Islet precursor cell (in vitro differentiated cells): ENCODE results near the gene SORCS2.

Source experiments
- DNase-seq: peaks from one replicate; pipeline ENCODE4 v3.0.0-alpha.2; 2018

The SORCS2 gene

DNA sequence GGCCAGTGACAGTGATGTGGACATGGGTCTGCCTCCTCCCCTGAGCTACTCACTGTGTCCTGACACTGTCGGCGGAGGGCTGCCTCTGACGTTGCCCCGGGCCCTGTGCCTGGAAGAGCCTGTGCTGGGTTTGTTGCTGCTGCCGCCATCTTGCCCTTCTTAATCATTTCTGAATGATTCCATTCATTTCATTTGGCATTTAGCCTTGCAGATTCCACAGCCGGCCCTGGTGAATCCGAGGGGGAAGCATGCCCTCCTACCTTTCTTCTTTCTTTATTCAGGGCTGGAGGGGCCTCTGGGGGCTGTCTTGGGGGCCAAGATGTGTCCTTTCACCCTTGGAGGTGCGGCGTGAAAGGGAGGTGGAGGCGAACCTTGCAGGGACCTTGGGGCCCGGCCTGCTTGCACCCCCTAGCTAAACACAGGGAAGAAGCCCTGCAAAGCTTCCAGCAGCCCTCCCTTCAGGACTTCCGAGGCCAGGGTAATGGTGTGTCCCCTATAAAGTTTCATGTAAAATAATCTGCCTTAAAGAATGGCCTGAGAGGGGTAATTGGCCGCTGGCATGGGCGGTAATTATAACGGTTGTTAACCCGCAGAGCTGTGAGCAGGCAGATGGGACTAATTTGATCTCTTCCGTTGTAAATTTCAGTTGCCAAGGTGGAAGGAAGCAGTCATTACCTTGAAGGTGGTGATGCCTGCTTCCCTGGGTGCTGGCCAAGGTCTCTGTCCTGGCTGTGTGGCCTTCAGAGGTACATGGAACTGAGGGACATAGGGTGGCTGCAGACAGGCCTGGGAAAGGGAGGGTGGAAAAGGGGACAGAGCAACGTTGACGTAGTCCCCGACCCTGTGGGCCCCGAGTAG is 150.1 kb downstream of the SORCS2 start:
- no peak for DNase-seq

GRCh38 chr4:7343081-7343655 is 150.8 kb downstream of the SORCS2 start:
- no peak for DNase-seq

DNA sequence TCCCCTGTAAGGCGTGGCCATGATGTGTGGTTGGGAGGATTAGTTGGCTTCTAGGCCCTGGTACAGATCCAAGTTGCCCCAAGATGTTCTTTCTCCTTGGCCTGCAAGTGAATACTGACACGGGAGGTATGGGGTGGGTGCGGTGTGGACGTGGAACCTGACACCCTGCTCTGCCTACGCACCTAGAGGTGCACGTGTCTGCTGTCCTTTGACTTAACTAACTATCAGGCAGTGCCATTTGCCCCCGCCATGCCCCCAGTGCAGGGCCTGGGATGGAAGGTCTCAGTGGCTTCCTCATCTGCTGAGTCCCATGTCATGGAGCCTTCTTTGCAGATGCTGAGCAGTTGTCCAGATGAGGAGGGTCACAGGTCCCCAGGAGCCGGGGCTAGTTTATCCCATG is 151.6 kb downstream of the SORCS2 start:
- no peak for DNase-seq

- no peak for DNase-seq
Measured at GRCh38 chr4:7344636-7345155, 152.4 kb downstream of the SORCS2 start.

GRCh38 chr4:7347981-7348380 is 155.6 kb downstream of the SORCS2 start:
- DNase-seq = no peak

- no peak for DNase-seq
Measured at GRCh38 chr4:7348946-7349900, 156.9 kb downstream of the SORCS2 start.

DNA sequence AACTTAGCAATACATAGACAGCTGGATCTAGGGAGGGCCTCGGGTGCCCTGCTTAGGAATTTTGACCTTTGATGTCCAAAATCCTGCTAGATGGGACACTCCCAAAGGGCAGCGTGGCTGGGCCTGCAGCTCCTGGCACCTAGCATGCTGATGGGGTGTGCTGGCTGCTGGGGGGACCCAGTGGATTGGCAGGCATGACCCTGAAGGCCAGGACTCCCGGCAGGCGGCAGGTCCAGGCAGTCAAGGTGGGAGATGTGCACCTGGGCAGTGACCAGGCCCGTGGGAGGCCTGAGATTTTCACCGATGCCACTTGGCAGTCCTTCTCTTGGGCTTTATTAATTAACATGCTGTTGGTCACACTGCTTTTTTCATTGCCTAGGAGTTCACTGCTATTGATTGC is 158.1 kb downstream of the SORCS2 start:
- DNase-seq = no peak

- no peak for DNase-seq
Measured at GRCh38 chr4:7351014-7351413, 158.7 kb downstream of the SORCS2 start.

GRCh38 chr4:7352486-7352885 is 160.1 kb downstream of the SORCS2 start:
- DNase-seq = no peak

GRCh38 chr4:7353046-7353790 is 160.9 kb downstream of the SORCS2 start:
- no peak for DNase-seq

- no peak for DNase-seq
Measured at GRCh38 chr4:7353846-7354610, 161.7 kb downstream of the SORCS2 start.

DNA sequence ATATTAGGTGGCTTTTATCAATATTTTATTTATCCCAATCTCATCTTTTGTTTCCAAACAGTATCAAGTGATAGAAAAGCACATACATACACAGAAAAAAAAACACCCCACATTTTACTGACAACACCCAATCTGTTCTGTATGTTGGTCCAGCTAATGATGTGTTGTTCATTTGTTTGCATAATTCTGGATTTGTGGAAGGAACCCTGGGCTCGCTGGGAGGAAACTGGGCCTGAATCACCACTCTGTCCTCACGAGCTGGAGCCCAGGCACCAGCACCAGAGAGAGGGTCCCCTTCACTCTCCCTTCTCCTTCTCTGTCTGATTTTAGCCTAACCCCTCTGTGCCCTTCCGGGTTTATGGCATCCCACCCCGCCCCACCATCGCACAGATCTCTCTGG is 162.6 kb downstream of the SORCS2 start:
- no peak for DNase-seq

DNA sequence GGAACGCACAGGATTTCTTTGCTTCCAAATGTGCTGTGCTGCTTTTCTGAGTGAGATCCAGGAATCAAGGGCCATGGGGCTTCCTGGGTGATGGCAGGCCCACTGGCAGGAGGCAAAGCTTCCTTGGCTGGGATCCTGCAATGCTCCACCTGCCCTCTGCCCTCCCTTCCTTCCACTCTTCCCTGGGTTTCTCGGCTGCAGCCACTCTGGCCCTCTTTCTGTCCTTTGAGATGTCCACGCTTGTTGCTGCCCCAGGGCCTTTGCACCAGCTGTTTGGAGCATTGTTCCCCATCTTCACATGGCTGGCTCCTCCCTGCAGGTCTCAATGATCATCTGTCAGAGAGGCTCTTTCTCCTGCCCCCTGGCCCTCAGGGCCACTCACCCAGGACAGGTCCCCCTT is 163.5 kb downstream of the SORCS2 start:
- DNase-seq = no peak

DNA sequence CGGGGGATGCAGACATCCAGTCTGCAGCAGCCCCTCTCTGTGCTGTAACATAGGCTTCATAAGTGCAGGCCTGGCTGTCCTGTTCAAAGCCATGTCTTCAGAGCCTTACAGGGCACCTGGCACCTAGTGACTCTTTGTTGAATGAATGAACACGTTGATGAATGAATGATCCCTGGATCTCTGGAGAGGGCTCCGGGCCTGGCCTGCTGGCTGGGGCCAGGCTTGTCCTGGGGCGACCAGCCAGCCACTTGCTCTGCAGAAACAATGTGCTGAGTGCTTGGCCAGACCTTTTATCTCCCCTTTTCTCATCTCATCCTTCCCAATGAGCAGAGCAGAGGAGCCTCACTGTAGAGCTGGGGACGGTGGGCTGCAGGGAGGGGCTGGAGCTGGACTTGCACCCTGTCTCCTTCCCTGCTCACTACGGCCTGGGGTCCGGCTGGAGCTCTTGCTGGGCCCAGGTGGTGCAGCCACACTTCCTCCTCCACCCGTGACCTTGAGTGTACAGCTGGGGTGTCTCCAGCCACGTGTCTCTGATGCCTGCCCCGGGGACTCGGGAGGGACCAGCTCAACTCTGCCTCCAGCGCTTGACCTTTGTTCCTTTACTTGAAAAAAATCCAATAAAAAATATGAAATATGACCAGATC is 164.5 kb downstream of the SORCS2 start:
- DNase-seq = no peak

DNA sequence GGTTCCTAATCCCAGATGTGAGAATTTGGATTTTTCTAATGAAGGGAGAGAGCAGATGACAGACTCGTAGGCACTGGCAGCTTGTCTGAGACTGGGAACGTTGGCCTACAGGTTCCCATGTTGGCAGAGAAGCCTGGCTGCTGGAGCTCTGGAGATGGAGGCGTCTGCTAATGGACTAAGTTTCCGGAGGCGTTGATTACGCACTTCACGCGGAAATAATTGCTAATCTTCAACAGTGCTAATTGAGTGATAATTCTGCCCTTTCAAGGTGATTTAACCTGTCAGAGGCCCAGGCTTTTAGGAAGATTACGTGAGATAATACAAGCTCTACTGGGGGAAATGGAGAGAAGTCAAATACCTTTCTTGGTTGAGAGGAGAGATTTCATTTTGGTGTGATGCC is 165.0 kb downstream of the SORCS2 start:
- no peak for DNase-seq

DNA sequence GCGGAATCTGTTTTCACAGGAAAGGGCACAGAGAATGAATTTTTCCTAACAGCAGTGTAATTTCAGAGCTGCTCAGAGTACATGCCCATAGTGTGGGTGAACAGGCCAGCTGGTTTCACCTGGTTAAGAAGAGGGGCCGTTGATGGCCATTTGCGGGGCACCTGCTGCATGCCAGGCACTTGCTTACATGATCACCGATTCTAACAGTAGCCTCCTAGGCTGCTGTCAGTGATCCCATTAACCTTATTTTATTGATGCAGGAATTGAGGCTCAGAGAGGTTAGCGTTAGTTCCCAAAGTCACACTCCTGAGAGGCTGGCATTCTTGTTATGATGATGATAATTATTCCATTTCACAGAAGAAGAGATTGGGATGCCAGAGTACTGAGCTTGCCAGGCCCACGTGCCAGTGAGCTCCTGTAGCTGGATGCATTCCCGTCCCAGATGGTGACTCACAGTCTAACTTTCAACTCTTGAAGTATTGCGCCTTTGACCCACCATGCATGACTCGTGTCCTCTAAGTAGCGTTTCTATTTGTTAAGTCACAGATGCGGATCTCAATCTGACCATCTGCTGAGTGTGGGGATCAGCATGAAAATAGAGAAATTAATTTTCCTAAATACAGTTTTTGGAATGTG is 165.9 kb downstream of the SORCS2 start:
- DNase-seq = peak; percentile 84

DNA sequence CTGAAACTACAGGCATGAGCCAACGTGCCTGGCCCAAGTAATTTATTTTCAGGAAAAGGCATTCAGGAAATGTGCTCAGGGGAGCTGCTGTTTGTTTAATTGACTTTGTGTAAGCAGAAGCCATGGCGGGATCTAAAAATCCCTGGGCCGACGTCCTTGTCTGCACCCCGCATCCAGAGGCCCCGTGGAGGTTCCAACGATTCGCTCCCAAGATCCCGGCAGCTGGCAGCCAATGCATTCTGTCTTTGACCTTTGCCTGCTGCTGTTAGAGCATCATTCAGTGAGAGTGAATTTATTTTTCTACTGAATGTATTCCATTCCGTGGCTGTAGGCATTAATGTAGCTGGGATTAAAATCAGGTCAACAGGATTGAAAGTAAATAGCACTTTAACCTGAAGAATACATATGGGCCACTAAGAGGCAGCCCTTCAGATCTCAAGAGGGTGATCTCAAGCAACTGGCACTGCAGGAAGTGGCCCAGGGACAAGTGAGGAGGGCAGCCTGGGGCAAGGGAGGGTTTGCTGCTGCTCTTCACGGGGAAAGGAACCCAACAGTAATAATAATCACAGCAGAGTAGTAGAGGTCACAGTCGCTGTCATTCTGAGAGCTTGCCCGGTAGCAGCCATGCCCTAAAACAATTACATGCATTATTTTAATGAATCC is 167.2 kb downstream of the SORCS2 start:
- no peak for DNase-seq

- DNase-seq = no peak
Measured at GRCh38 chr4:7360806-7361205, 168.5 kb downstream of the SORCS2 start.

DNA sequence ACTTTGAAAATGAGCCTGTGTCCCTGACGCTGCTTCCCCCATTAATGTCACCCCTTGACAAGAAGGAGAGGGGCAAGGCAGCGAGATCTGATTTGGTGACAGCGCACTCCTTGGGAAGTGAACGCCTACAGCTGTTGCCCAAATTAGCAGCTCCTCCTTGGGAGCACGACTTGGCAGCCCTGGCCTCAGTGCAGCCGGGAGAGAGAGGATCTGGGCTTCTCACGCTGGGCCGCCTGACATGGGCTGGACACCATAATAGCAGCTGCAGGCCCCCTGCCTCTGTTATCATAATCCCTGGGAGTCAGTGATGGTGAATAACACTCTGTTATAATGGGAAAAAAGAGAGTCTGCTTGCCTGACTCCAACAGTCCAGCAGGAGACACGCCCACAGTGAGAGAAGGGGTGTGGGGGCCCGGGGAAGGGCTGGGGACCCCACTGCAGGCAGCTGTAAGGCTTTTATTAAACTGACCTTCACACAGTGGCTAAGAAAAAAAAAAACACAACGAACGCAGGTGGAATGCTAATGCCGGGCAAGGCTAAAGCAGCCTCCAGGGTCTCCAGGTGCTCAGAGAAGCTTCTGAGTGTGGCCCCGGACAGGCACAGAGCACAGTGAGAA is 169.1 kb downstream of the SORCS2 start:
- DNase-seq = no peak

GRCh38 chr4:7362341-7362740 is 170.0 kb downstream of the SORCS2 start:
- no peak for DNase-seq
